Neural progenitor cell (in vitro differentiated cells): ENCODE measurements around the gene THRSP. TPM values are rescaled to one million over a fixed set of nuclear protein-coding genes. Genes with fewer than 3 reads are reported as not detected.

Experiments
- DNase-seq: peaks from one replicate; pipeline ENCODE4 v3.0.0-alpha.2; 2016; ENCODE audit warnings: low spot score
- H2AFZ ChIP-seq: fragments of 200-600 bp; sonication (generic); replicated peaks from 2 replicates; pipeline ENCODE4 v1.6.1; 2016; ENCODE audit warnings: antibody characterized with exemption
- H3F3A ChIP-seq: fragments of 200-600 bp; sonication (generic); 2 replicates; pipeline ENCODE4 v1.6.1; 2016; ENCODE audit warnings: antibody characterized with exemption, low read depth
- H3K27ac ChIP-seq: fragments of 200-600 bp; sonication (generic); 2 replicates; pipeline ENCODE4 v1.5.1; 2016; ENCODE audit warnings: mild to moderate bottlenecking
- H3K27me3 ChIP-seq: fragments of 200-600 bp; sonication (generic); 2 replicates; pipeline ENCODE4 v1.6.1; 2016; ENCODE audit warnings: mild to moderate bottlenecking, moderate library complexity
- H3K36me3 ChIP-seq: fragments of 200-600 bp; sonication (generic); 2 replicates; pipeline ENCODE4 v1.5.1; 2016
- H3K4me1 ChIP-seq: fragments of 200-600 bp; sonication (generic); 2 replicates; pipeline ENCODE4 v1.6.1; 2016; ENCODE audit warnings: mixed run types
- H3K4me2 ChIP-seq: fragments of 200-600 bp; sonication (generic); 2 replicates; pipeline ENCODE4 v1.6.1; 2016
- H3K4me3 ChIP-seq: fragments of 200-600 bp; sonication (generic); 2 replicates; pipeline ENCODE4 v1.5.1; 2016
- H3K79me2 ChIP-seq: fragments of 200-600 bp; sonication (generic); 2 replicates; pipeline ENCODE4 v1.6.1; 2016; ENCODE audit warnings: low read depth
- H3K9ac ChIP-seq: fragments of 200-600 bp; sonication (generic); 2 replicates; pipeline ENCODE4 v1.6.1; 2016
- H3K9me3 ChIP-seq: fragments of 200-600 bp; sonication (generic); 2 replicates; pipeline ENCODE4 v1.5.1; 2016; ENCODE audit warnings: low read depth
- H4K20me1 ChIP-seq: fragments of 200-600 bp; sonication (generic); 2 replicates; pipeline ENCODE4 v1.6.1; 2016; ENCODE audit warnings: low read depth
- H3K27ac Mint-ChIP-seq: 3 replicates; pipeline ENCODE4 v1.8.0; 2021; ENCODE audit warnings: mixed read lengths
- H3K27me3 Mint-ChIP-seq: 2 replicates; pipeline ENCODE4 v1.8.0; 2022; ENCODE audit warnings: low read depth, mild to moderate bottlenecking, inconsistent platforms, moderate library complexity, mixed read lengths; ENCODE audit not compliant: insufficient read depth
- H3K36me3 Mint-ChIP-seq: 3 replicates; pipeline ENCODE4 v1.8.0; 2021; ENCODE audit warnings: mixed read lengths
- H3K4me1 Mint-ChIP-seq: 3 replicates; pipeline ENCODE4 v1.8.0; 2021; ENCODE audit warnings: mixed read lengths
- H3K4me3 Mint-ChIP-seq: 3 replicates; pipeline ENCODE4 v1.8.0; 2021; ENCODE audit warnings: mild to moderate bottlenecking, moderate library complexity, mixed read lengths
- H3K9me3 Mint-ChIP-seq: 3 replicates; pipeline ENCODE4 v1.8.0; 2020; ENCODE audit warnings: mixed read lengths
- EZH2 ChIP-seq: fragments of 200-600 bp; sonication (generic); IDR thresholded peaks from 2 replicates; pipeline ENCODE4 v1.6.1; 2017; ENCODE audit warnings: antibody characterized with exemption, mild to moderate bottlenecking, moderate library complexity
- EZH2phosphoT487 ChIP-seq: fragments of 200-600 bp; sonication (generic); IDR thresholded peaks from 2 replicates; pipeline ENCODE4 v1.6.1; 2017; ENCODE audit warnings: antibody characterized with exemption
- total RNA-seq: library from RNA; depleted of rRNA; stranded (reverse); fragments of >200 nt; gene quantifications from 2 replicates; pipeline ENCODE4 v1.2.3, GENCODE V29; 2015; ENCODE audit warnings: low replicate concordance
- TF ChIP-seq, protein P1 (sequence below): fragments of 200-600 bp; sonication (generic); IDR thresholded peaks from 2 replicates; pipeline ENCODE4 v1.5.1; 2017; ENCODE audit warnings: antibody characterized with exemption, mild to moderate bottlenecking

THRSP gene
- total RNA-seq, 1 donor from 2014 or later: not detected

DNA sequence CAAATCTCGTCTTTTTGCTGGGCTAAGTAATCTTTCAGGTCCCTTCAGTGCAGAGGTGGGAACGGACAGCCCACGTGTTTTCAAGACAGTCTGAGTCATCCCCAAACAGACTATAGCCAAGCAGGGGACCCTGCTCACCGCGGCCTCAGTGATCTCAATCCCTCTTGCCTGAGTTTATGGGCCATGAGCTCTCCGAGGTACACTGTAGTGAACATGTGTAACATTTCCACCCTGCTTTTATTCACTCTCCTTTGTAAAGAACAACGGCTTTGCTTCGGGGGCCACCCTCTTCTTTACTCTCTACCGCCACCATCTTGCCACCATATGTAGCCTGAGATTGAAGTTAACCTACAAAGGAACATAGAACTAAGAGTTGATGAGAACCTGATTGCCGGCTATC, 29.0 kb upstream of the THRSP start:
- Histone ChIP-seq H3K4me2 (no peak overlapping the region), H3K9ac (no peak overlapping the region), H3F3A (no peaks in the 10 kb centered on the region), H3K27me3 (no peaks in the 10 kb centered on the region), H3K4me1 (peaks cover 9% of the 10 kb centered on the region), H3K27ac (no peak overlapping the region), H3K4me3 (no peak overlapping the region), H3K36me3 (no peaks in the 10 kb centered on the region), H2AFZ (peak overlapping the region; percentile 77), H4K20me1 (no peaks in the 10 kb centered on the region), H3K79me2 (no peaks in the 10 kb centered on the region), H3K9me3 (no peaks in the 10 kb centered on the region)
- peaks cover 2% of the 10 kb centered on the region for H3K27me3 Mint-ChIP-seq
- no peaks in the 10 kb centered on the region for H3K36me3 Mint-ChIP-seq
- no peaks in the 10 kb centered on the region for H3K9me3 Mint-ChIP-seq
- DNase-seq: no peak
- peaks cover 10% of the 10 kb centered on the region for H3K4me1 Mint-ChIP-seq
- no peak overlapping the region for H3K27ac Mint-ChIP-seq
- no peak overlapping the region for H3K4me3 Mint-ChIP-seq
- TF ChIP-seq, protein P1, sequence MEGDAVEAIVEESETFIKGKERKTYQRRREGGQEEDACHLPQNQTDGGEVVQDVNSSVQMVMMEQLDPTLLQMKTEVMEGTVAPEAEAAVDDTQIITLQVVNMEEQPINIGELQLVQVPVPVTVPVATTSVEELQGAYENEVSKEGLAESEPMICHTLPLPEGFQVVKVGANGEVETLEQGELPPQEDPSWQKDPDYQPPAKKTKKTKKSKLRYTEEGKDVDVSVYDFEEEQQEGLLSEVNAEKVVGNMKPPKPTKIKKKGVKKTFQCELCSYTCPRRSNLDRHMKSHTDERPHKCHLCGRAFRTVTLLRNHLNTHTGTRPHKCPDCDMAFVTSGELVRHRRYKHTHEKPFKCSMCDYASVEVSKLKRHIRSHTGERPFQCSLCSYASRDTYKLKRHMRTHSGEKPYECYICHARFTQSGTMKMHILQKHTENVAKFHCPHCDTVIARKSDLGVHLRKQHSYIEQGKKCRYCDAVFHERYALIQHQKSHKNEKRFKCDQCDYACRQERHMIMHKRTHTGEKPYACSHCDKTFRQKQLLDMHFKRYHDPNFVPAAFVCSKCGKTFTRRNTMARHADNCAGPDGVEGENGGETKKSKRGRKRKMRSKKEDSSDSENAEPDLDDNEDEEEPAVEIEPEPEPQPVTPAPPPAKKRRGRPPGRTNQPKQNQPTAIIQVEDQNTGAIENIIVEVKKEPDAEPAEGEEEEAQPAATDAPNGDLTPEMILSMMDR: peak; percentile 23
- TF ChIP-seq EZH2: no peak

DNA sequence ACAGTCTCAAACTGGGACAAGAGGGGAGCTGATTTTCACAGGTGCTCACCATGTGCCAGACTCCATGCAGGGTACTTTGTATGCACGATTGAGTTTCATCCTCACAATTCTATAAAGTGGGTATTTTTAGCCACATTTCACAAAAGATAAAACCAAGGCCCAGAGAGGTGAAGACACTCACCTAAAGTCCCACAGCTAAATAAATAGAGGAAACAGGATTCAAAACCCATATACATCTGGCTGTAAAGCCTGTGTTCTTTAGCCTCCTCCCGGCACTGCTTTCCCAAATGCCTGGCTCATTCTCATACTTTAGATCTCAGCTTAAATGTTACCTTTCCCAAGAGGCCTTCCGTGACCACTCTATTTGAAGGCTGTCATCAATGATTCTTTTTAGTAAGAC, 27.3 kb upstream of the THRSP start:
- Mint-ChIP-seq H3K36me3 (no peaks in the 10 kb centered on the region), H3K9me3 (no peaks in the 10 kb centered on the region), H3K27me3 (peaks cover 2% of the 10 kb centered on the region), H3K27ac (peak overlapping the region; percentile 51), H3K4me1 (no peaks in the 10 kb centered on the region), H3K4me3 (no peak overlapping the region)
- Histone ChIP-seq H3K4me2 (no peak overlapping the region), H3K9me3 (no peaks in the 10 kb centered on the region), H3K4me3 (no peak overlapping the region), H4K20me1 (no peaks in the 10 kb centered on the region), H3F3A (no peaks in the 10 kb centered on the region), H3K27ac (no peak overlapping the region), H3K27me3 (no peaks in the 10 kb centered on the region), H3K4me1 (peaks cover 4% of the 10 kb centered on the region), H3K79me2 (no peaks in the 10 kb centered on the region), H2AFZ (no peak overlapping the region), H3K36me3 (no peaks in the 10 kb centered on the region), H3K9ac (no peak overlapping the region)
- DNase-seq: no peak
- TF ChIP-seq EZH2: no peak

DNA sequence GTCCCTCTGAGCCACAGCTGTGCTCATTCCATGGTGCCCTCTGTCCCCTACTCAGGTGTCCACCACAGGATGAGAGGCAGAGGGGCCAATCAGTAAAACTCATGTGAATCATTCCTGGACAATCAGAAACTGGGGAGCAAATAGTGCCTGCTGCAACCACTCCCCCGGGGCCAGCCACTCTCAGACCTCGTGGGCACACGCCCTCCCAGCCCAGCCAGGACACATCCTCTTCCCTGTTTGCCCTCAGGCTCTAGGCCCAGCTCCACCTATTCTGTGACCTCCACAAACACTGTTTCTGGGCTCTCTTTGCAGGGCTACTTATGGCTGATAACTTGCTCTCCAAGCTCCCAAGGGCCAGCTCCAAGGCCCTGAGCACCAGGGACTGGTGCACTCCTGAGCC, 26.6 kb upstream of the THRSP start:
- H3K4me1 ChIP-seq: peaks cover 4% of the 10 kb centered on the region

GRCh38 chr11:78037825-78038620, 25.6 kb upstream of the THRSP start:
- no peaks in the 10 kb centered on the region for H3K79me2 ChIP-seq
- no peak overlapping the region for H3K4me2 ChIP-seq
- H3K27me3 Mint-ChIP-seq: peaks cover 2% of the 10 kb centered on the region
- H3K27me3 ChIP-seq: no peaks in the 10 kb centered on the region
- TF ChIP-seq EZH2phosphoT487 (no peak), EZH2 (no peak)
- TF ChIP-seq, protein P1: no peak
- peak overlapping the region; percentile 67 for H3K27ac Mint-ChIP-seq
- H3K9me3 Mint-ChIP-seq: no peaks in the 10 kb centered on the region
- H3K4me1 ChIP-seq: peaks cover 4% of the 10 kb centered on the region
- H3K4me3 Mint-ChIP-seq: no peak overlapping the region
- H3K4me3 ChIP-seq: no peak overlapping the region
- DNase-seq: no peak
- peaks cover 2% of the 10 kb centered on the region for H3K36me3 Mint-ChIP-seq
- H3K4me1 Mint-ChIP-seq: peaks cover 6% of the 10 kb centered on the region
- no peaks in the 10 kb centered on the region for H3K9me3 ChIP-seq
- no peaks in the 10 kb centered on the region for H4K20me1 ChIP-seq
- no peaks in the 10 kb centered on the region for H3K36me3 ChIP-seq
- no peak overlapping the region for H3K27ac ChIP-seq
- no peaks in the 10 kb centered on the region for H3F3A ChIP-seq
- H3K9ac ChIP-seq: no peak overlapping the region
- no peak overlapping the region for H2AFZ ChIP-seq

More for the DNA sequence above, 26.6 kb upstream of the THRSP start:
- no peaks in the 10 kb centered on the region for H3K36me3 ChIP-seq
- no peak overlapping the region for H3K9ac ChIP-seq
- H3F3A ChIP-seq: no peaks in the 10 kb centered on the region
- no peak overlapping the region for H2AFZ ChIP-seq
- no peaks in the 10 kb centered on the region for H4K20me1 ChIP-seq
- Mint-ChIP-seq H3K27ac (no peak overlapping the region), H3K27me3 (peaks cover 2% of the 10 kb centered on the region), H3K4me1 (peaks cover 6% of the 10 kb centered on the region), H3K4me3 (no peak overlapping the region), H3K36me3 (peaks cover 2% of the 10 kb centered on the region), H3K9me3 (no peaks in the 10 kb centered on the region)
- H3K4me3 ChIP-seq: no peak overlapping the region
- no peak for DNase-seq
- TF ChIP-seq, protein P1: no peak
- TF ChIP-seq EZH2 (no peak), EZH2phosphoT487 (no peak)
- H3K9me3 ChIP-seq: no peaks in the 10 kb centered on the region
- no peaks in the 10 kb centered on the region for H3K79me2 ChIP-seq
- no peaks in the 10 kb centered on the region for H3K27me3 ChIP-seq
- H3K27ac ChIP-seq: no peak overlapping the region
- H3K4me2 ChIP-seq: no peak overlapping the region
